ENCODE measurements around the gene PRODH. TPM values are rescaled to one million over a fixed set of nuclear protein-coding genes. Genes with fewer than 3 reads are reported as not detected.
"Not testable (repeated sequence)": the region's sequence is repeated elsewhere in the genome, so short reads cannot be mapped to it uniquely, and the experiment has no call there.

Gene PRODH
- total RNA-seq, 1 donor, result not detected

- H3K9me3 ChIP-seq (ENCODE audit: low read depth, low read length); H3K27me3 ChIP-seq (ENCODE audit: insufficient read depth, low read length); H3K4me3 ChIP-seq (ENCODE audit: low read length); H3K4me1 ChIP-seq (ENCODE audit: insufficient read depth, low read length): not testable (repeated sequence)
Measured at GRCh38 chr22:18947105-18947504, 11.0 kb upstream of the PRODH start.

- H3K27me3 ChIP-seq (ENCODE audit: insufficient read depth, low read length); H3K9me3 ChIP-seq (ENCODE audit: low read depth, low read length); H3K4me1 ChIP-seq (ENCODE audit: insufficient read depth, low read length); H3K4me3 ChIP-seq (ENCODE audit: low read length): not testable (repeated sequence)
Measured at GRCh38 chr22:18938691-18939090, 2.6 kb upstream of the PRODH start.

GRCh38 chr22:18934688-18935087, 1.4 kb downstream of the PRODH start:
- H3K27me3 ChIP-seq (ENCODE audit: insufficient read depth, low read length); H3K9me3 ChIP-seq (ENCODE audit: low read depth, low read length); H3K4me1 ChIP-seq (ENCODE audit: insufficient read depth, low read length); H3K4me3 ChIP-seq (ENCODE audit: low read length): not testable (repeated sequence)

GRCh38 chr22:18933914-18934313, 2.2 kb downstream of the PRODH start:
- H3K27me3 ChIP-seq (ENCODE audit: insufficient read depth, low read length), result no peaks in the 10 kb centered on the region
- no peaks in the 10 kb centered on the region for H3K9me3 ChIP-seq (ENCODE audit: low read depth, low read length)
- H3K4me1 ChIP-seq (ENCODE audit: insufficient read depth, low read length), result no peaks in the 10 kb centered on the region
- no peak overlapping the region for H3K4me3 ChIP-seq (ENCODE audit: low read length)

- Histone ChIP-seq H3K4me3 (ENCODE audit: low read length) (no peak overlapping the region), H3K27me3 (ENCODE audit: insufficient read depth, low read length) (no peaks in the 10 kb centered on the region), H3K4me1 (ENCODE audit: insufficient read depth, low read length) (no peaks in the 10 kb centered on the region), H3K9me3 (ENCODE audit: low read depth, low read length) (no peaks in the 10 kb centered on the region)
Measured at GRCh38 chr22:18931905-18932652, 4.0 kb downstream of the PRODH start.

GRCh38 chr22:18929459-18929858, 6.6 kb downstream of the PRODH start:
- Histone ChIP-seq H3K27me3 (ENCODE audit: insufficient read depth, low read length) (no peaks in the 10 kb centered on the region), H3K4me3 (ENCODE audit: low read length) (no peak overlapping the region), H3K9me3 (ENCODE audit: low read depth, low read length) (no peaks in the 10 kb centered on the region), H3K4me1 (ENCODE audit: insufficient read depth, low read length) (no peaks in the 10 kb centered on the region)

- no peaks in the 10 kb centered on the region for H3K4me1 ChIP-seq (ENCODE audit: insufficient read depth, low read length)
- H3K9me3 ChIP-seq (ENCODE audit: low read depth, low read length), result no peaks in the 10 kb centered on the region
- no peaks in the 10 kb centered on the region for H3K27me3 ChIP-seq (ENCODE audit: insufficient read depth, low read length)
- H3K4me3 ChIP-seq (ENCODE audit: low read length), result no peak overlapping the region
Measured at GRCh38 chr22:18927573-18927972, 8.5 kb downstream of the PRODH start.

- H3K4me3 ChIP-seq (ENCODE audit: low read length), result no peak overlapping the region
- no peaks in the 10 kb centered on the region for H3K27me3 ChIP-seq (ENCODE audit: insufficient read depth, low read length)
- no peaks in the 10 kb centered on the region for H3K9me3 ChIP-seq (ENCODE audit: low read depth, low read length)
- H3K4me1 ChIP-seq (ENCODE audit: insufficient read depth, low read length), result no peaks in the 10 kb centered on the region
Measured at GRCh38 chr22:18927020-18927419, 9.1 kb downstream of the PRODH start.

GRCh38 chr22:18925368-18926064, 10.6 kb downstream of the PRODH start:
- no peaks in the 10 kb centered on the region for H3K9me3 ChIP-seq (ENCODE audit: low read depth, low read length)
- no peaks in the 10 kb centered on the region for H3K4me1 ChIP-seq (ENCODE audit: insufficient read depth, low read length)
- H3K4me3 ChIP-seq (ENCODE audit: low read length), result no peak overlapping the region
- no peaks in the 10 kb centered on the region for H3K27me3 ChIP-seq (ENCODE audit: insufficient read depth, low read length)

GRCh38 chr22:18920257-18920902, 15.7 kb downstream of the PRODH start:
- not testable (repeated sequence) for H3K4me3 ChIP-seq (ENCODE audit: low read length); H3K9me3 ChIP-seq (ENCODE audit: low read depth, low read length); H3K27me3 ChIP-seq (ENCODE audit: insufficient read depth, low read length); H3K4me1 ChIP-seq (ENCODE audit: insufficient read depth, low read length)

GRCh38 chr22:18917818-18918217, 18.3 kb downstream of the PRODH start:
- not testable (repeated sequence) for H3K4me3 ChIP-seq (ENCODE audit: low read length); H3K27me3 ChIP-seq (ENCODE audit: insufficient read depth, low read length); H3K4me1 ChIP-seq (ENCODE audit: insufficient read depth, low read length); H3K9me3 ChIP-seq (ENCODE audit: low read depth, low read length)

GRCh38 chr22:18915550-18915949, 20.5 kb downstream of the PRODH start:
- not testable (repeated sequence) for H3K4me1 ChIP-seq (ENCODE audit: insufficient read depth, low read length); H3K9me3 ChIP-seq (ENCODE audit: low read depth, low read length); H3K27me3 ChIP-seq (ENCODE audit: insufficient read depth, low read length); H3K4me3 ChIP-seq (ENCODE audit: low read length)

- H3K4me3 ChIP-seq (ENCODE audit: low read length); H3K4me1 ChIP-seq (ENCODE audit: insufficient read depth, low read length); H3K9me3 ChIP-seq (ENCODE audit: low read depth, low read length); H3K27me3 ChIP-seq (ENCODE audit: insufficient read depth, low read length): not testable (repeated sequence)
Measured at GRCh38 chr22:18914558-18914957, 21.5 kb downstream of the PRODH start.

- not testable (repeated sequence) for H3K27me3 ChIP-seq (ENCODE audit: insufficient read depth, low read length); H3K4me3 ChIP-seq (ENCODE audit: low read length); H3K4me1 ChIP-seq (ENCODE audit: insufficient read depth, low read length); H3K9me3 ChIP-seq (ENCODE audit: low read depth, low read length)
Measured at GRCh38 chr22:18912264-18912946, 23.7 kb downstream of the PRODH start.

GRCh38 chr22:18911535-18911934, 24.6 kb downstream of the PRODH start:
- H3K4me1 ChIP-seq (ENCODE audit: insufficient read depth, low read length); H3K27me3 ChIP-seq (ENCODE audit: insufficient read depth, low read length); H3K9me3 ChIP-seq (ENCODE audit: low read depth, low read length); H3K4me3 ChIP-seq (ENCODE audit: low read length): not testable (repeated sequence)
